ENCODE data around the gene AFF4.
A peak's percentile ranks its signal among the peaks of the same experiment; 100 is the strongest.
"Not testable (repeated sequence)": the region's sequence is repeated elsewhere in the genome, so short reads cannot be mapped to it uniquely, and the experiment has no call there.

AFF4 gene

GRCh38 chr5:132956166-132956799 lies 7.2 kb downstream of the AFF4 start:
- DNase-seq = not testable (repeated sequence)

GRCh38 chr5:132953710-132954109 lies 9.7 kb downstream of the AFF4 start:
- DNase-seq = no peak

GRCh38 chr5:132952829-132953228 lies 10.6 kb downstream of the AFF4 start:
- DNase-seq = no peak

GRCh38 chr5:132951897-132952296 lies 11.5 kb downstream of the AFF4 start:
- DNase-seq = no peak

GRCh38 chr5:132949136-132949535 lies 14.3 kb downstream of the AFF4 start:
- no peak for DNase-seq

- DNase-seq = no peak
These were observed 15.8 kb downstream of the AFF4 start for GRCh38 chr5:132947671-132948070.

DNA sequence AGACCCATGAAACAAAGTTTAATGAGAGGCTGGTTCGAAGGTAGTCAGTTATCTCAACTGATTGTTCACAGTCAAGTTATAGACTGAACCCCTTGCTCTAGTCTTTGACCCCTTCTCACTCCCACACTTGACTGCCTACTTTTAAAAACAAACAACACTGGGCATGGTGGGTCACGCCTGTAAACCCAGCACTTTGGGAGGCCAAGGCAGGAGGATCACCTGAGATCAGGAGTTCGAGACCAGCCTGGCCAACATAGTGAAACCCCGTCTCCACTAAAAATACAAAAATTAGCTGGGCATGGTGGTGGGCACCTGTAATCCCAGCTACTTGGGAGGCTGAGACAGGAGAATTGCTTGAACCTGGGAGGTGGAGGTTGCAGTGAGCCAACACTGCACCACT lies 18.1 kb downstream of the AFF4 start:
- not testable (repeated sequence) for DNase-seq

GRCh38 chr5:132943362-132944022 lies 19.9 kb downstream of the AFF4 start:
- no peak for DNase-seq

GRCh38 chr5:132941331-132941730 lies 22.1 kb downstream of the AFF4 start:
- no peak for DNase-seq

DNA sequence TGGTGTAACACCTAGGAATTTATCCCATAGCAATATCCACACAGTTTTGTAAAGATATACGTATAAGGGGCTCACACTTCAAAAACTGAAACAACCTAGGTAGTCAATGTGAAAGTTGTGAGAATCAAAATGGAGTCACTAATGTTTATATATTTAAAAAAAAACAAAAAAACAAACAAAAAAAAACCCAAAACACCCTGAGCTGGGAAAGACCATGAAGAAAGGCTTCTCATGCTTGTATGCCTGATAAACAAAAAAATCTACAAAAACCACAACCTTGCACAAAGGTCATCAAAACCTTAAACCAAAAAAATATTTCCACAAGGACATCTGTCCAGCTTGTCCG lies 35.4 kb downstream of the AFF4 start:
- no peak for DNase-seq

GRCh38 chr5:132927355-132928061 lies 35.9 kb downstream of the AFF4 start:
- no peak for DNase-seq

- no peak for DNase-seq
These were observed 37.0 kb downstream of the AFF4 start for GRCh38 chr5:132926437-132926836.

GRCh38 chr5:132916086-132916485 lies 47.3 kb downstream of the AFF4 start:
- no peak for DNase-seq

DNA sequence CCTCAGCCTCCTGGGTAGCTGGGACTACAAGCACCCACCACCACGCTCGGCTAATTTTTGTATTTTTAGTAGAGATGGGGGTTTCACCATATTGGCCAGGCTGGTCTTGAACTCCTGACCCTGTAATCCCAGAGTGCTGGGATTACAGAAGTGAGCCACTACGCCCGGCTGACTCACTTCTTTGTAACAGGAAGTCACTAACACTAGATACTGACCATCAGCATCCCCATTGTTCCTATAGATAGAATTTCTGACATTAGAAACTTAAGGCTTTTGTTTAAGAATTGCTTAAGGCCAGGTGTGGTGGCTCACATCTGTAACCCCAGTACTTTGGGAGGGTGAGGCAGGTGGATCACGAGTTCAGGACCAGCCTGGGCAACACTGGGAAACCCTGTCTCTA lies 47.8 kb downstream of the AFF4 start:
- no peak for DNase-seq

GRCh38 chr5:132909702-132910101 lies 53.7 kb downstream of the AFF4 start:
- DNase-seq = no peak

GRCh38 chr5:132907161-132907560 lies 56.3 kb downstream of the AFF4 start:
- DNase-seq = no peak

DNA sequence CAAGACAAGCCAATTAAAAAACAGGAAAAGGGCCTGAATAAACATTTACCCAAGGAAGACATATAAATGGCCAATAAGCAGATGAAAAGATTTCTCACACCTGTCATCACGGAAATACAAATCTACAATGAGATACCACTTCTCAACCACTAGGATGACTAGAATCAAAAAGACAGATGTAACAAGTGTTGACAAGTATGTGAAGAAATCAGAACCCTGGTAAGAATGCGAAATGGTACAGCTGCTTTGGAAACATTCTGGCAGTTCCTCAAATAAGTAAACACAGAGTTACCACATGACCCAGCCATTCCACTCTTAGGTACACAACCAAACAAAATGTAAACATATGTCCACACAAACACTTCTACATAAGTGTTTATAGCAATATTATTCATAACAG lies 57.5 kb downstream of the AFF4 start:
- peak; percentile 73 for DNase-seq

GRCh38 chr5:132901730-132902129 lies 61.7 kb downstream of the AFF4 start:
- no peak for DNase-seq

GRCh38 chr5:132901036-132901435 lies 62.4 kb downstream of the AFF4 start:
- DNase-seq = no peak

DNA sequence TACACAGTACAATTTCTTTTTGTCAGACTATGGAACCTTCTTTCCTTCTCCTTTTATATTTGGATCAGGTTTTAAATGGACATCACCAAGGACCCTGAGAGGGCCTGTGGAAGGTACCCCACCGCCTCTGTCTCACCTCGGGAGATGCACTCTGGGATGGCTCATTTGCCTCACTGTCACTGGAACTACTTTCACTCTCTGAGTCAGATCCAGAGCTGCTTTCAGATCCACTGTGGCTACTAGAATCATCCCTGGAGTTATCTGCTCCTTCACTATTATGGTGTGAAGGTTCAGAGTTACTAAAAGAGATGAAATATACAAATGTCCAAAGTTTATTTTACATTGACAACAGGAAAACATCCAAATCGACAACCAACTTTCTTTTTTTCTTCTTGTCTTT lies 65.3 kb downstream of the AFF4 start:
- DNase-seq = no peak

GRCh38 chr5:132896685-132897084 lies 66.7 kb downstream of the AFF4 start:
- no peak for DNase-seq

DNA sequence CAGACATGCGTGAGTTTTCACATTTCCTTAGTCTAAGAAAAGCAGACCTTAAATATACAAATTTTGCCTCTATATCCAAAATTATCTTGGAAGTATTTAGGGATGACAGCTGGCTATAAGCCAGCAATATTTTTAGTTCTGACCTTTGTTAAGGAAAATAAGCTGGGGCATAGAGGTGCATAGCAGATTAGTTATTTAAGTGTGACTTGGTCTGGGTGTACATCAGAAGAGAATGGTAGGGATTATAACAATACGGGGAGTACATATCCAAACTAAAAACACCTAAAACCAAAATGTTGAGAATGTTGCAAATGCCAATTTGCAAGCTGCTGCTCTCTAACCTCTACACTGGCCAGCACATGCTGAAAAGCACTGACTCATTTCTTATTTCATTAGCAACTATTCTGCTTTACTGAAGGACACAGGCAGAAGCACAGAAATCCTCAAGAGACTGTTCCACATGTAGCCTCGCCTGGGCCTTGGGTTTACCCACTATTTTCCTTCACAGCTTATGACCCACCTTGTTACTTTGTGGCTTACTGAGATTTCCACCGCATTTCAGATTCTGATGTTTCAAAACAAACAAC lies 67.6 kb downstream of the AFF4 start:
- DNase-seq = no peak

- no peak for DNase-seq
These were observed 72.6 kb downstream of the AFF4 start for GRCh38 chr5:132890817-132891216.

DNA sequence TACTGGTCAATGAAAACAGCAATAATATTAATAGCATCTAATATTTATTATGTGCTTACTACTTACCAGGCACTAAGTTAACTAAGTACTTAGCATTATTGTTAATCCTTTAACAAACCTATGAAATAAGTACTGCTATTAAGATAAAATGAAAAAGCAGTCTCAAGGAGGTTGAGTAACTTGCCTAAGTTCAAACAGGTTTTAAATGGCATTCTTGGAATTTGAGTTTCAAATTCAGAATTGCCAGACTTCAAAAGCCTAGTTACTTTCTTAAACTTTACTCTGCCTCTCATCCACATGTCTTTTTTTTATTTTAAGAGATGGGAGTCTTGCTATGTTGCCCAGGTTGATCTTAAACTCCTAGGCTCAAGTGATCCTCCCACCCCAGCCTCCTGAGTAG lies 73.9 kb downstream of the AFF4 start:
- DNase-seq = no peak

Measured in NCI-H748 treated with DMSO at 0.1 percent for 48 hours (cell line).